ENCODE data around the gene KRTAP5-3. TPM values are rescaled to one million over a fixed set of nuclear protein-coding genes. Genes with fewer than 3 reads are reported as not detected.
A peak's percentile ranks its signal among the peaks of the same experiment; 100 is the strongest.

The KRTAP5-3 gene
- not detected in 2 replicates for total RNA-seq

- FAIRE-seq (no peak), DNase-seq (ENCODE audit: low read depth) (no peak)
- TF ChIP-seq CTCF (IDR thresholded peaks at IDR 0.05; ENCODE audit: insufficient read depth, low read length, severe bottlenecking): no peak
- Histone ChIP-seq H3K27me3 (ENCODE audit: control insufficient read depth, insufficient read depth, low read length) (peaks cover 7% of the 10 kb centered on the region), H3K36me3 (ENCODE audit: control insufficient read depth, insufficient read depth, low read length) (no peaks in the 10 kb centered on the region), H3K4me3 (ENCODE audit: low read depth, low read length) (no peak within 1 kb of the TSS)
Measured at GRCh38 chr11:1608363-1608762, at the start of gene KRTAP5-3. TSS of gene KRTAP5-3 (minus strand) at chr11:1608463. CDS start at chr11:1608385, 78 bp downstream.

- no peak for TF ChIP-seq CTCF (IDR thresholded peaks at IDR 0.05; ENCODE audit: insufficient read depth, low read length, severe bottlenecking)
- DNase-seq (ENCODE audit: low read depth) (no peak), FAIRE-seq (no peak)
- Histone ChIP-seq H3K27me3 (ENCODE audit: control insufficient read depth, insufficient read depth, low read length) (peaks cover 3% of the 10 kb centered on the region), H3K36me3 (ENCODE audit: control insufficient read depth, insufficient read depth, low read length) (no peaks in the 10 kb centered on the region), H3K4me3 (ENCODE audit: low read depth, low read length) (no peak overlapping the region)
Measured at GRCh38 chr11:1656670-1657069, 48.4 kb upstream of the KRTAP5-3 start.

GRCh38 chr11:1656061-1656441 is 47.8 kb upstream of the KRTAP5-3 start:
- no peaks in the 10 kb centered on the region for H3K36me3 ChIP-seq (ENCODE audit: control insufficient read depth, insufficient read depth, low read length)
- FAIRE-seq: no peak
- H3K27me3 ChIP-seq (ENCODE audit: control insufficient read depth, insufficient read depth, low read length): peaks cover 3% of the 10 kb centered on the region
- DNase-seq (ENCODE audit: low read depth): no peak
- no peak overlapping the region for H3K4me3 ChIP-seq (ENCODE audit: low read depth, low read length)
- TF ChIP-seq CTCF (IDR thresholded peaks at IDR 0.05; ENCODE audit: insufficient read depth, low read length, severe bottlenecking): no peak

GRCh38 chr11:1655168-1656060 is 47.2 kb upstream of the KRTAP5-3 start:
- FAIRE-seq (no peak), DNase-seq (ENCODE audit: low read depth) (no peak)
- Histone ChIP-seq H3K36me3 (ENCODE audit: control insufficient read depth, insufficient read depth, low read length) (no peaks in the 10 kb centered on the region), H3K27me3 (ENCODE audit: control insufficient read depth, insufficient read depth, low read length) (peaks cover 3% of the 10 kb centered on the region), H3K4me3 (ENCODE audit: low read depth, low read length) (no peak overlapping the region)
- peak; percentile 20 for TF ChIP-seq CTCF (IDR thresholded peaks at IDR 0.05; ENCODE audit: insufficient read depth, low read length, severe bottlenecking)

GRCh38 chr11:1654388-1655167 is 46.3 kb upstream of the KRTAP5-3 start:
- H3K27me3 ChIP-seq (ENCODE audit: control insufficient read depth, insufficient read depth, low read length): no peaks in the 10 kb centered on the region
- no peak for FAIRE-seq

More at GRCh38 chr11:1654388-1655167, 46.3 kb upstream of the KRTAP5-3 start:
- TF ChIP-seq CTCF (IDR thresholded peaks at IDR 0.05; ENCODE audit: insufficient read depth, low read length, severe bottlenecking): no peak
- no peaks in the 10 kb centered on the region for H3K36me3 ChIP-seq (ENCODE audit: control insufficient read depth, insufficient read depth, low read length)
- no peak overlapping the region for H3K4me3 ChIP-seq (ENCODE audit: low read depth, low read length)
- DNase-seq (ENCODE audit: low read depth): no peak

Data from bronchial epithelial cell (primary cell).